ENCODE results near the gene CDHR4. TPM values are rescaled to one million over a fixed set of nuclear protein-coding genes. Genes with fewer than 3 reads are reported as not detected.
"Not testable (repeated sequence)": the region's sequence is repeated elsewhere in the genome, so short reads cannot be mapped to it uniquely, and the experiment has no call there.

Gene CDHR4
- total and polyA plus RNA-seq, 5 experiments from 2014 or later = not detected

DNA sequence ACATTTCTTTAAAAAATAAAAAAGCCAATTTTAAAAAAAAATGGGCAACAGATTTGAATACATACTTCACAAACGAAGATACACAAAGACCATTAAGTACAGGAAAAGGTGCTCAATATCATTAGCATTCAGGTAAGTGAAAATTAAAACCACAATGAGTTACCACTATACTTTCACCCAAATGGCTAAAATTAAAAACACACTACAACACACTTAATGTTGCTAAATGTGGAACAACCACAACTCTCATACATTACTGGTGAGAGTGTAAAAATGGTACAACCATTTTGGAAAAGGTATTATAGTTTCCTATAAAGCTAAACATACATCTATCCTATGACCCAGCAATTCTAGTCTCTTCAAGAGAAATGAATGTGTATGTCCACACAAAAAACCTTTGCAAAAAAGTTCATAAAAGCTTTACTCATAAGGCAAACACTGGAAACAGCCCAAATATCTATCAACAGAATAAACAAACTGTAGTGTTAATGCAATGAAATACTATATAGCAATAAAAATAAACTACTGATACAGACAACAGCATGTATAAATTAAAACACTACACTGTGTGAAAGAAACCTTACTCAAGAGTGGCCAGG is 28.2 kb downstream of the CDHR4 start:
- Mint-ChIP-seq H3K27ac (no peak overlapping the region), H3K27me3 (no peaks in the 10 kb centered on the region), H3K4me3 (no peak overlapping the region), H3K9me3 (no peaks in the 10 kb centered on the region), H3K4me1 (peaks cover 4 to 45% (median 31%) of the 10 kb centered on the region in 4 donors), H3K36me3 (peaks cover 0 to 45% (median 4%) of the 10 kb centered on the region in 3 donors)
- POLR2A ChIA-PET = interaction anchor here (0.7 to 1.8 kb wide), 3 partner anchors 15 to 679 kb away, joined by 5 to 7 read pairs (median 7); partner anchors contain the start of gene IP6K1
- DNase-seq (no peak), ATAC-seq (no peak)

DNA sequence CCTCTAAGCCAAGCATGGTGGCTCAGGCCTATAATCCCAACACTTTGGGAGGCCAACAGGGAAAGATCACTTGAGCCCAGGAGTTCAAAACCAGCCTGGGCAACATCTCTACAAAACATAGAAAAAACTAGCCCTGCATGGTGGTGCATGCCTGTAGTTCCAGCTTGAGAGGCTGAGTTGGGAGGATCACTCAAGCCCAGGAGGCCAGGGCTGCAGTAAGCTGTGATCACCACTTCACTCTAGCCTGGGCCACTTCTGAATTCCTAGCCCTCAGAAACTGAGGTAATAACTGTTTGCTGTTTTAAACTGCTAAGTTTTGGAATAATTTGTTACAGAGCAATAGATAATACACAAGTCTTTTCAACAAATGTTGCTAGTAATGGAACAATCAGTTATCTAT is 29.7 kb downstream of the CDHR4 start:
- Mint-ChIP-seq H3K36me3 (peaks cover 0 to 46% (median 4%) of the 10 kb centered on the region in 3 donors), H3K9me3 (no peaks in the 10 kb centered on the region), H3K27ac (peak overlapping the region in 3 of 10 donors; percentile 11 to 69 (median 17)), H3K4me1 (peaks cover 3 to 41% (median 25%) of the 10 kb centered on the region in 4 donors), H3K27me3 (no peaks in the 10 kb centered on the region), H3K4me3 (no peak overlapping the region)
- DNase-seq (no peak), ATAC-seq (no peak)
- POLR2A ChIA-PET = interaction anchor here (1.8 kb wide), 1 partner anchor 17 kb away, joined by 5 read pairs; the partner anchor contains the start of gene IP6K1

- DNase-seq (no peak), ATAC-seq (no peak)
- H3K27ac Mint-ChIP-seq = peak overlapping the region in 4 of 10 donors; percentile 2 to 11 (median 4)
- H3K4me1 Mint-ChIP-seq = peaks cover 6 to 40% (median 29%) of the 10 kb centered on the region in 4 donors
- no peaks in the 10 kb centered on the region for H3K27me3 Mint-ChIP-seq
- POLR2A ChIA-PET = interaction anchor here (1.8 kb wide), 1 partner anchor 17 kb away, joined by 5 read pairs; the partner anchor contains the start of gene IP6K1
- H3K9me3 Mint-ChIP-seq = no peaks in the 10 kb centered on the region
- H3K36me3 Mint-ChIP-seq = peaks cover 0 to 48% (median 4%) of the 10 kb centered on the region in 3 donors
- H3K4me3 Mint-ChIP-seq = no peak overlapping the region
These were observed 30.3 kb downstream of the CDHR4 start for GRCh38 chr3:49769286-49769915.

GRCh38 chr3:49763981-49764380 is 35.7 kb downstream of the CDHR4 start:
- Mint-ChIP-seq H3K27me3 (no peaks in the 10 kb centered on the region), H3K4me1 (peaks cover 8 to 36% (median 23%) of the 10 kb centered on the region in 4 donors), H3K27ac (no peak overlapping the region), H3K36me3 (peaks cover 0 to 55% (median 0%) of the 10 kb centered on the region in 3 donors), H3K9me3 (no peaks in the 10 kb centered on the region), H3K4me3 (no peak overlapping the region)
- ATAC-seq (no peak), DNase-seq (no peak)
- POLR2A ChIA-PET = no interaction called here

GRCh38 chr3:49761661-49762060 is 38.0 kb downstream of the CDHR4 start:
- Mint-ChIP-seq H3K27me3 (no peaks in the 10 kb centered on the region), H3K4me3 (no peak overlapping the region), H3K27ac (no peak overlapping the region), H3K36me3 (peaks cover 0 to 52% (median 0%) of the 10 kb centered on the region in 3 donors), H3K4me1 (peaks cover 17 to 40% (median 32%) of the 10 kb centered on the region in 4 donors), H3K9me3 (no peaks in the 10 kb centered on the region)
- POLR2A ChIA-PET = no interaction called here
- DNase-seq = no peak
- ATAC-seq = no peak

DNA sequence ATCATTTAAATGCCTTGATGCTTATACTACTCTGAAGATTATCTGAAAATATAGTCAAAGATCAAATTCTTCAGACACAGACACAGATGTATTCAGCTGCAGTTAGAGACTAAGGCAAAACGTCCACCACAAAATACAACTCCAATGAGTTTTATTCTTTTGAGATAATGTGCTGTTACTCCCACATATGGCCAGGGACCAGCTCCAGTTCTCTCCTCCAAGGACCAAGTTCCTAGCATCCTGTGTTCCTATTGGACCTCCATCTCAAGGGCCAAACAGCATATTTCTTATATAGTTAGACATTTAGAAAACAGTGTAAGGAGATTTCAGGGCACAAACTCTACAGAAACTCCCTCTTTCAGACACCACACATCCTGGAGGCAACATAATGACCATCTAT is 40.4 kb downstream of the CDHR4 start:
- POLR2A ChIA-PET = no interaction called here
- peak overlapping the region in 4 of 10 donors; percentile 1 to 79 (median 25) for H3K27ac Mint-ChIP-seq
- H3K9me3 Mint-ChIP-seq = no peaks in the 10 kb centered on the region
- ATAC-seq = no peak
- H3K4me3 Mint-ChIP-seq = no peak overlapping the region
- peaks cover 24 to 49% (median 42%) of the 10 kb centered on the region in 4 donors for H3K4me1 Mint-ChIP-seq
- H3K36me3 Mint-ChIP-seq = peaks cover 0 to 40% (median 0%) of the 10 kb centered on the region in 3 donors
- DNase-seq = no peak
- no peaks in the 10 kb centered on the region for H3K27me3 Mint-ChIP-seq

- Mint-ChIP-seq H3K36me3 (peaks cover 0 to 43% (median 0%) of the 10 kb centered on the region in 3 donors), H3K4me1 (peaks cover 32 to 58% (median 53%) of the 10 kb centered on the region in 4 donors), H3K27me3 (no peaks in the 10 kb centered on the region), H3K9me3 (no peaks in the 10 kb centered on the region), H3K4me3 (no peak overlapping the region), H3K27ac (no peak overlapping the region)
- POLR2A ChIA-PET = no interaction called here
- DNase-seq (no peak), ATAC-seq (no peak)
These were observed 42.5 kb downstream of the CDHR4 start for GRCh38 chr3:49757197-49757596.

- Mint-ChIP-seq H3K9me3 (no peaks in the 10 kb centered on the region), H3K27ac (peak overlapping the region in 1 of 10 donors; percentile 6), H3K4me3 (no peak overlapping the region), H3K4me1 (peaks cover 32 to 55% (median 51%) of the 10 kb centered on the region in 4 donors), H3K27me3 (no peaks in the 10 kb centered on the region), H3K36me3 (peaks cover 0 to 45% (median 4%) of the 10 kb centered on the region in 3 donors)
- POLR2A ChIA-PET = interaction anchor here (0.6 kb wide), 1 partner anchor 1617 kb away, joined by 3 read pairs; no protein-coding TSS in a partner anchor
- no peak for ATAC-seq
- no peak for DNase-seq
These were observed 43.6 kb downstream of the CDHR4 start for GRCh38 chr3:49756036-49756435.

GRCh38 chr3:49754536-49754935 is 45.1 kb downstream of the CDHR4 start:
- no peak overlapping the region for H3K4me3 Mint-ChIP-seq
- H3K4me1 Mint-ChIP-seq = peaks cover 31 to 49% (median 47%) of the 10 kb centered on the region in 4 donors
- POLR2A ChIA-PET = no interaction called here
- peaks cover 0 to 40% (median 4%) of the 10 kb centered on the region in 3 donors for H3K36me3 Mint-ChIP-seq
- ATAC-seq = no peak
- DNase-seq = no peak
- H3K27ac Mint-ChIP-seq = peak overlapping the region in 1 of 10 donors; percentile 27
- no peaks in the 10 kb centered on the region for H3K27me3 Mint-ChIP-seq
- no peaks in the 10 kb centered on the region for H3K9me3 Mint-ChIP-seq

GRCh38 chr3:49751501-49751900 is 48.2 kb downstream of the CDHR4 start:
- Mint-ChIP-seq H3K4me3 (no peak overlapping the region), H3K4me1 (peaks cover 20 to 38% (median 33%) of the 10 kb centered on the region in 4 donors), H3K36me3 (peaks cover 0 to 50% (median 4%) of the 10 kb centered on the region in 3 donors), H3K27ac (no peak overlapping the region), H3K9me3 (no peaks in the 10 kb centered on the region), H3K27me3 (no peaks in the 10 kb centered on the region)
- ATAC-seq (no peak), DNase-seq (no peak)
- POLR2A ChIA-PET = no interaction called here

- no peak for DNase-seq
- H3K27me3 Mint-ChIP-seq = no peaks in the 10 kb centered on the region
- ATAC-seq = no peak
- H3K9me3 Mint-ChIP-seq = no peaks in the 10 kb centered on the region
- POLR2A ChIA-PET = no interaction called here
- peaks cover 14 to 30% (median 25%) of the 10 kb centered on the region in 4 donors for H3K4me1 Mint-ChIP-seq
- H3K4me3 Mint-ChIP-seq = no peak overlapping the region
- H3K36me3 Mint-ChIP-seq = peaks cover 0 to 57% (median 8%) of the 10 kb centered on the region in 3 donors
- peak overlapping the region in 3 of 10 donors; percentile 29 to 65 (median 61) for H3K27ac Mint-ChIP-seq
These were observed 49.6 kb downstream of the CDHR4 start for GRCh38 chr3:49750056-49750455.

DNA sequence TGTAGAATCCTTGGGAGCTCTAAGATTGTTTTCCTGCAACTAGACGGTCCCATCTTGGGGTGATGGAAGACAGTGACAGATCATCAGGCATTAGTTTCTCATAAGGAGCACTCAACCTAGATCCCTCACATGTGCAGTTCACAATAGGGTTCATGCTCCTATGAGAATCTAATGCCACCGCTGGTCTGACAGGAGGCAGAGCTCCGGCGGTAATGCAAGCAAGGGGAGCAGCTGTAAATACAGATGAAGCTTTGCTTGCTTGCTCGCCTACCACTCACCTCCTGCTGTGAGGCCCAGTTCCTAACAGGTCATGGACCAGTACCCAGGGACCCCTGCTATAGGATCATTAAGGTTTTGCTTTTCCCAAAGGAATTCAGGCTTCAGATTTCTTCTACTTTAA is 50.8 kb downstream of the CDHR4 start:
- peaks cover 12 to 30% (median 20%) of the 10 kb centered on the region in 4 donors for H3K4me1 Mint-ChIP-seq
- H3K4me3 Mint-ChIP-seq, POLR2A ChIA-PET, DNase-seq, H3K27me3 Mint-ChIP-seq, ATAC-seq, H3K9me3 Mint-ChIP-seq: not testable (repeated sequence)
- peak overlapping the region in 1 of 10 donors; percentile 25 for H3K27ac Mint-ChIP-seq
- peaks cover 0 to 62% (median 8%) of the 10 kb centered on the region in 3 donors for H3K36me3 Mint-ChIP-seq

Measured in naive thymus-derived CD8-positive, alpha-beta T cell (primary cell).